Hepatocyte (in vitro differentiated cells): ENCODE measurements around the gene BGN. TPM values are rescaled to one million over a fixed set of nuclear protein-coding genes. Genes with fewer than 3 reads are reported as not detected.

ENCODE experiments used
- DNase-seq: peaks from one replicate; pipeline ENCODE4 v3.0.0-alpha.2; 2016; ENCODE audit warnings: low spot score
- H2AFZ ChIP-seq: fragments of 200-600 bp; sonication (generic); 2 replicates; pipeline ENCODE4 v1.6.0; 2016; ENCODE audit warnings: antibody characterized with exemption, mild to moderate bottlenecking
- H3K27ac ChIP-seq: fragments of 200-600 bp; sonication (generic); 2 replicates; pipeline ENCODE4 v1.5.1; 2016; ENCODE audit warnings: mild to moderate bottlenecking
- H3K27me3 ChIP-seq: fragments of 200-600 bp; sonication (generic); 2 replicates; pipeline ENCODE4 v1.6.1; 2016
- H3K36me3 ChIP-seq: fragments of 200-600 bp; sonication (generic); replicated peaks from 2 replicates; pipeline ENCODE4 v1.5.1; 2016; ENCODE audit warnings: low read depth; ENCODE audit not compliant: insufficient read depth
- H3K4me1 ChIP-seq: fragments of 200-600 bp; sonication (generic); 2 replicates; pipeline ENCODE4 v1.5.1; 2016; ENCODE audit warnings: mild to moderate bottlenecking, moderate library complexity; ENCODE audit not compliant: insufficient read depth
- H3K4me2 ChIP-seq: fragments of 200-600 bp; sonication (generic); 2 replicates; pipeline ENCODE4 v1.6.0; 2016
- H3K4me3 ChIP-seq: fragments of 200-600 bp; sonication (generic); 2 replicates; pipeline ENCODE4 v1.5.1; 2016; ENCODE audit warnings: mild to moderate bottlenecking
- H3K79me2 ChIP-seq: fragments of 200-600 bp; sonication (generic); 2 replicates; pipeline ENCODE4 v1.6.0; 2017; ENCODE audit warnings: mild to moderate bottlenecking
- H3K9me2 ChIP-seq: fragments of 200-600 bp; sonication (generic); replicated peaks from 2 replicates; pipeline ENCODE4 v1.6.0; 2017; ENCODE audit warnings: mild to moderate bottlenecking; ENCODE audit not compliant: insufficient read depth
- H3K9me3 ChIP-seq: fragments of 200-600 bp; sonication (generic); 2 replicates; pipeline ENCODE4 v1.5.1; 2016; ENCODE audit warnings: low read depth, mild to moderate bottlenecking
- H4K20me1 ChIP-seq: fragments of 200-600 bp; sonication (generic); 2 replicates; pipeline ENCODE4 v1.6.0; 2016; ENCODE audit warnings: mild to moderate bottlenecking; ENCODE audit not compliant: insufficient read depth, poor library complexity, severe bottlenecking
- CTCF ChIP-seq: fragments of 200-600 bp; sonication (generic); IDR thresholded peaks from 2 replicates; pipeline ENCODE4 v1.5.1; 2016; ENCODE audit warnings: antibody characterized with exemption, mild to moderate bottlenecking; ENCODE audit not compliant: poor library complexity
- EZH2 ChIP-seq: fragments of 200-600 bp; sonication (generic); IDR thresholded peaks from 2 replicates; pipeline ENCODE4 v1.6.1; 2016; ENCODE audit warnings: antibody characterized with exemption, mild to moderate bottlenecking, borderline replicate concordance
- EZH2phosphoT487 ChIP-seq: fragments of 200-600 bp; sonication (generic); IDR thresholded peaks from one replicate; pipeline ENCODE4 v1.6.1; 2018; ENCODE audit warnings: antibody characterized with exemption, mild to moderate bottlenecking, low read depth, moderate library complexity; ENCODE audit not compliant: unreplicated experiment, severe bottlenecking
- WGBS: methylation state at CpG from one replicate; pipeline ENCODE4 v1.1.6; 2016; ENCODE audit warnings: low lambda C conversion rate; ENCODE audit errors: missing lambda C conversion rate; 5-methylcytosine and 5-hydroxymethylcytosine counted together
- polyA plus RNA-seq: library from polyadenylated mRNA; unstranded; fragments of >200 nt; fragmentation: Nextera tagmentation; extraction: Ambion mirVana; gene quantifications from 2 replicates; pipeline ENCODE4 v1.2.1, GENCODE V29; 2016
- total RNA-seq: library from RNA; depleted of rRNA; stranded (reverse); fragments of >200 nt; gene quantifications from 2 replicates; pipeline ENCODE4 v1.2.3, GENCODE V29; 2014

Gene BGN
- total and polyA plus RNA-seq, 2 experiments from 2014 or later = 14.5 to 27.5 TPM

- TF ChIP-seq EZH2 (no peak), EZH2phosphoT487 (no peak), CTCF (no peak)
- Histone ChIP-seq H3K36me3 (no peaks in the 10 kb centered on the region), H3K4me1 (no peaks in the 10 kb centered on the region), H3K4me3 (no peak overlapping the region), H2AFZ (no peak overlapping the region), H3K9me3 (no peaks in the 10 kb centered on the region), H3K27ac (no peak overlapping the region), H3K4me2 (no peak overlapping the region), H3K9me2 (no peaks in the 10 kb centered on the region), H4K20me1 (no peaks in the 10 kb centered on the region), H3K27me3 (no peaks in the 10 kb centered on the region), H3K79me2 (no peaks in the 10 kb centered on the region)
- 75% methylated on average over 3 of the region's 3 CpGs for WGBS
- DNase-seq = no peak
Observed at GRCh38 chrX:153524234-153524633, 29.5 kb downstream of the BGN start.

DNA sequence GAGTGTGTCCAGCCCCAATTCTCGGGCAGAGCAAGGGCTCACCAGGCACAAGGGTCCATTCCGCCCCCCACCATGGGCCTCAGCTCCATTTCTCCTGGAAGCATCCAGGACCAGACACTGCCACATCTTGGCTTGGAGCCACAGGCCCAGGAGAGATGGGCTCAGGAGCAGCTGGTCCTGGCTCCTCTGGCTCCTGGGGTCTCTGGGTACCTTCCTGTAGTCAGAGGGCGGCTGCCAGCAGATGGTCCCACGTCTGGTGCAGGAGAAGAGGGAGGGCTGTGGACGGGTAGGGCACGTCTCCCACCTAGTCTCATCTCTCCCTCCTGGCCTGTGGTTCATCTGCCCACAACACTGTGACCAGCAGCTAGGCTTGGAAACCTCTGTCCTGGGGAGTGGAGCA, 30.7 kb downstream of the BGN start:
- H2AFZ ChIP-seq = no peak overlapping the region
- TF ChIP-seq EZH2phosphoT487 (no peak), EZH2 (no peak), CTCF (no peak)
- WGBS = 89% methylated on average over 6 of the region's 6 CpGs

GRCh38 chrX:153526042-153526441, 31.3 kb downstream of the BGN start:
- H3K4me1 ChIP-seq = no peaks in the 10 kb centered on the region
- WGBS = 83% methylated on average over 7 of the region's 7 CpGs
- no peak for DNase-seq
- H3K27me3 ChIP-seq = no peaks in the 10 kb centered on the region
- no peak overlapping the region for H3K27ac ChIP-seq
- H3K79me2 ChIP-seq = no peaks in the 10 kb centered on the region
- no peak overlapping the region for H3K4me3 ChIP-seq
- TF ChIP-seq EZH2phosphoT487 (no peak), EZH2 (no peak), CTCF (no peak)
- H3K9me2 ChIP-seq = no peaks in the 10 kb centered on the region
- H3K36me3 ChIP-seq = no peaks in the 10 kb centered on the region
- H3K9me3 ChIP-seq = no peaks in the 10 kb centered on the region
- no peaks in the 10 kb centered on the region for H4K20me1 ChIP-seq
- H3K4me2 ChIP-seq = no peak overlapping the region
- no peak overlapping the region for H2AFZ ChIP-seq

More for the DNA sequence above, 30.7 kb downstream of the BGN start:
- no peak overlapping the region for H3K4me3 ChIP-seq
- no peaks in the 10 kb centered on the region for H4K20me1 ChIP-seq
- no peak for DNase-seq
- H3K4me1 ChIP-seq = no peaks in the 10 kb centered on the region
- no peaks in the 10 kb centered on the region for H3K36me3 ChIP-seq
- H3K9me2 ChIP-seq = no peaks in the 10 kb centered on the region
- H3K27ac ChIP-seq = no peak overlapping the region
- no peaks in the 10 kb centered on the region for H3K27me3 ChIP-seq
- H3K4me2 ChIP-seq = no peak overlapping the region
- no peaks in the 10 kb centered on the region for H3K9me3 ChIP-seq
- no peaks in the 10 kb centered on the region for H3K79me2 ChIP-seq

DNA sequence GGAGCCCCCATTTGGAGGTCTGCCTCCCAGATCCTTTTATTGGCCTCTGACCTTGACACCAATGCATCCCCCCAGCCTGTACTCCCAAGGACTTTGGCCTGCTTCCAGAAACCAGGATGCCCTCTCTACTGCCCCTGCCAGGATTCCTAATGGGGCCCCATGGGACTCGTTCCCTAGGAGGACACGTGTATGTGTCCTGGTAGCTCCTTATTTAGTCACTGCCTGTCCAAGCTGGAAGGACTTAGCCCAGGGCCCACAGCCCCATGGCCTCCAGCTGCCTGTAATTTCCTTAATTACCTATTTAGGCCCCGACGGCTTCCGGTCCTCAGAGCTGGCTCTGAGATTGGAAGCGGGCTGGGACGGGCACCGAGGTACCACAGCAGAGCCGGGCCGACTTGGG, 32.0 kb downstream of the BGN start:
- Histone ChIP-seq H3K27ac (no peak overlapping the region), H4K20me1 (no peaks in the 10 kb centered on the region), H3K4me2 (no peak overlapping the region), H3K9me3 (no peaks in the 10 kb centered on the region), H3K27me3 (no peaks in the 10 kb centered on the region), H3K4me1 (no peaks in the 10 kb centered on the region), H3K79me2 (no peaks in the 10 kb centered on the region), H3K4me3 (no peak overlapping the region), H3K36me3 (no peaks in the 10 kb centered on the region), H2AFZ (no peak overlapping the region), H3K9me2 (no peaks in the 10 kb centered on the region)
- 80% methylated on average over 10 of the region's 10 CpGs for WGBS
- no peak for DNase-seq
- TF ChIP-seq CTCF (no peak), EZH2phosphoT487 (no peak), EZH2 (no peak)
